NCI-H446 treated with DMSO at 0.1 percent for 48 hours (cell line): Measurements from ENCODE around the gene FAH.
A peak's percentile ranks its signal among the peaks of the same experiment; 100 is the strongest.
"Not testable (repeated sequence)": the region's sequence is repeated elsewhere in the genome, so short reads cannot be mapped to it uniquely, and the experiment has no call there.

Source experiments
- DNase-seq: peaks from one replicate; lab custom pipeline; 2025; lab: John Stamatoyannopoulos, UW

Gene FAH

GRCh38 chr15:80151576-80151975 is 1.2 kb upstream of the FAH start:
- DNase-seq, result no peak

GRCh38 chr15:80152180-80152895 is 461 bp upstream of the FAH start:
- DNase-seq, result peak; percentile 60

- no peak for DNase-seq
Observed at GRCh38 chr15:80153900-80154299, 1.1 kb downstream of the FAH start.

GRCh38 chr15:80154336-80154735 is 1.5 kb downstream of the FAH start:
- DNase-seq, result no peak

GRCh38 chr15:80155001-80155377 is 2.2 kb downstream of the FAH start:
- no peak for DNase-seq

GRCh38 chr15:80155378-80156175 is 2.8 kb downstream of the FAH start:
- not testable (repeated sequence) for DNase-seq

- DNase-seq, result no peak
Observed at GRCh38 chr15:80156176-80156720, 3.4 kb downstream of the FAH start.

GRCh38 chr15:80157215-80157614 is 4.4 kb downstream of the FAH start:
- no peak for DNase-seq

- DNase-seq, result no peak
Observed at GRCh38 chr15:80159301-80159700, 6.5 kb downstream of the FAH start.

- no peak for DNase-seq
Observed at GRCh38 chr15:80159811-80160569, 7.2 kb downstream of the FAH start.

- no peak for DNase-seq
Observed at GRCh38 chr15:80160570-80161156, 7.9 kb downstream of the FAH start.

GRCh38 chr15:80161468-80162016 is 8.7 kb downstream of the FAH start:
- no peak for DNase-seq

- no peak for DNase-seq
Observed at GRCh38 chr15:80162059-80162554, 9.3 kb downstream of the FAH start.

GRCh38 chr15:80163217-80163616 is 10.4 kb downstream of the FAH start:
- DNase-seq, result no peak

- no peak for DNase-seq
Observed at GRCh38 chr15:80163897-80164296, 11.1 kb downstream of the FAH start.

- no peak for DNase-seq
Observed at GRCh38 chr15:80167936-80168335, 15.1 kb downstream of the FAH start.

- DNase-seq, result no peak
Observed at GRCh38 chr15:80168421-80168820, 15.6 kb downstream of the FAH start.

- no peak for DNase-seq
Observed at GRCh38 chr15:80169768-80170357, 17.1 kb downstream of the FAH start.

GRCh38 chr15:80170596-80170995 is 17.8 kb downstream of the FAH start:
- DNase-seq, result no peak

GRCh38 chr15:80171787-80172186 is 19.0 kb downstream of the FAH start:
- no peak for DNase-seq

- no peak for DNase-seq
Observed at GRCh38 chr15:80172401-80172800, 19.6 kb downstream of the FAH start.
